Mononuclear cell (primary cell): ENCODE results near the gene WWOX. TPM values are rescaled to one million over a fixed set of nuclear protein-coding genes. Genes with fewer than 3 reads are reported as not detected.

Experiments used
- H3K27me3 ChIP-seq: 2 replicates; pipeline ENCODE4 v1.6.0; 2011; ENCODE audit warnings: low read length, control low read depth; ENCODE audit not compliant: insufficient read depth
- H3K4me1 ChIP-seq: 2 replicates; pipeline ENCODE4 v1.5.1; 2011; ENCODE audit warnings: mild to moderate bottlenecking, low read length, control low read depth; ENCODE audit not compliant: insufficient read depth
- H3K4me3 ChIP-seq: 2 replicates; pipeline ENCODE4 v1.5.1; 2011; ENCODE audit warnings: mild to moderate bottlenecking, low read length, moderate library complexity
- H3K9me3 ChIP-seq: 2 replicates; pipeline ENCODE4 v1.5.1; 2011; ENCODE audit warnings: low read depth, mild to moderate bottlenecking, control low read depth, low read length
- total RNA-seq: library from RNA; depleted of rRNA; stranded (reverse); fragments of >200 nt; gene quantifications from one replicate; pipeline ENCODE4 v1.2.3, GENCODE V29; 2012

Gene WWOX
- total RNA-seq, 1 donor, result 22.7 TPM

GRCh38 chr16:78852081-78852635 lies 752.7 kb downstream of the WWOX start:
- H3K4me3 ChIP-seq, result no peak overlapping the region
- no peaks in the 10 kb centered on the region for H3K9me3 ChIP-seq
- H3K27me3 ChIP-seq, result no peaks in the 10 kb centered on the region

GRCh38 chr16:78862022-78862421 lies 762.6 kb downstream of the WWOX start:
- no peaks in the 10 kb centered on the region for H3K4me1 ChIP-seq
- H3K4me3 ChIP-seq, result no peak overlapping the region
- H3K27me3 ChIP-seq, result no peaks in the 10 kb centered on the region
- no peaks in the 10 kb centered on the region for H3K9me3 ChIP-seq

More at GRCh38 chr16:78852081-78852635, 752.7 kb downstream of the WWOX start:
- H3K4me1 ChIP-seq, result no peaks in the 10 kb centered on the region

- H3K4me1 ChIP-seq, result no peaks in the 10 kb centered on the region
- H3K9me3 ChIP-seq, result no peaks in the 10 kb centered on the region
- H3K4me3 ChIP-seq, result no peak overlapping the region
- H3K27me3 ChIP-seq, result no peaks in the 10 kb centered on the region
Measured at GRCh38 chr16:78866521-78866920, 767.1 kb downstream of the WWOX start.

- Histone ChIP-seq H3K9me3 (no peaks in the 10 kb centered on the region), H3K27me3 (no peaks in the 10 kb centered on the region), H3K4me1 (no peaks in the 10 kb centered on the region), H3K4me3 (no peak overlapping the region)
Measured at GRCh38 chr16:78869492-78869891, 770.0 kb downstream of the WWOX start.

- Histone ChIP-seq H3K4me3 (no peak overlapping the region), H3K9me3 (no peaks in the 10 kb centered on the region), H3K27me3 (no peaks in the 10 kb centered on the region), H3K4me1 (no peaks in the 10 kb centered on the region)
Measured at GRCh38 chr16:78871241-78871640, 771.8 kb downstream of the WWOX start.

GRCh38 chr16:78876671-78877070 lies 777.2 kb downstream of the WWOX start:
- H3K9me3 ChIP-seq, result no peaks in the 10 kb centered on the region
- H3K27me3 ChIP-seq, result no peaks in the 10 kb centered on the region
- no peaks in the 10 kb centered on the region for H3K4me1 ChIP-seq
- no peak overlapping the region for H3K4me3 ChIP-seq

GRCh38 chr16:78877114-78877655 lies 777.7 kb downstream of the WWOX start:
- Histone ChIP-seq H3K27me3 (no peaks in the 10 kb centered on the region), H3K4me3 (no peak overlapping the region), H3K9me3 (no peaks in the 10 kb centered on the region), H3K4me1 (no peaks in the 10 kb centered on the region)

GRCh38 chr16:78878570-78878969 lies 779.1 kb downstream of the WWOX start:
- H3K9me3 ChIP-seq, result no peaks in the 10 kb centered on the region
- H3K4me1 ChIP-seq, result no peaks in the 10 kb centered on the region
- H3K27me3 ChIP-seq, result no peaks in the 10 kb centered on the region
- no peak overlapping the region for H3K4me3 ChIP-seq

GRCh38 chr16:78879011-78879410 lies 779.6 kb downstream of the WWOX start:
- no peaks in the 10 kb centered on the region for H3K27me3 ChIP-seq
- H3K9me3 ChIP-seq, result no peaks in the 10 kb centered on the region
- H3K4me1 ChIP-seq, result no peaks in the 10 kb centered on the region
- H3K4me3 ChIP-seq, result no peak overlapping the region

GRCh38 chr16:78882150-78882549 lies 782.7 kb downstream of the WWOX start:
- H3K4me3 ChIP-seq, result no peak overlapping the region
- no peaks in the 10 kb centered on the region for H3K9me3 ChIP-seq
- H3K27me3 ChIP-seq, result no peaks in the 10 kb centered on the region
- H3K4me1 ChIP-seq, result no peaks in the 10 kb centered on the region

- no peaks in the 10 kb centered on the region for H3K27me3 ChIP-seq
- H3K4me1 ChIP-seq, result no peaks in the 10 kb centered on the region
- H3K9me3 ChIP-seq, result no peaks in the 10 kb centered on the region
- H3K4me3 ChIP-seq, result no peak overlapping the region
Measured at GRCh38 chr16:78882751-78883150, 783.3 kb downstream of the WWOX start.

- no peak overlapping the region for H3K4me3 ChIP-seq
- no peaks in the 10 kb centered on the region for H3K27me3 ChIP-seq
- no peaks in the 10 kb centered on the region for H3K4me1 ChIP-seq
Measured at GRCh38 chr16:78884204-78884603, 784.8 kb downstream of the WWOX start.

GRCh38 chr16:78889346-78889745 lies 789.9 kb downstream of the WWOX start:
- H3K4me3 ChIP-seq, result no peak overlapping the region
- no peaks in the 10 kb centered on the region for H3K9me3 ChIP-seq
- no peaks in the 10 kb centered on the region for H3K27me3 ChIP-seq
- H3K4me1 ChIP-seq, result peaks cover 11% of the 10 kb centered on the region

More at GRCh38 chr16:78884204-78884603, 784.8 kb downstream of the WWOX start:
- H3K9me3 ChIP-seq, result no peaks in the 10 kb centered on the region

GRCh38 chr16:78890373-78890895 lies 791.0 kb downstream of the WWOX start:
- no peak overlapping the region for H3K4me3 ChIP-seq
- H3K4me1 ChIP-seq, result peaks cover 11% of the 10 kb centered on the region
- H3K27me3 ChIP-seq, result no peaks in the 10 kb centered on the region
- no peaks in the 10 kb centered on the region for H3K9me3 ChIP-seq

GRCh38 chr16:78892951-78893733 lies 793.7 kb downstream of the WWOX start:
- Histone ChIP-seq H3K4me3 (no peak overlapping the region), H3K4me1 (peaks cover 11% of the 10 kb centered on the region), H3K9me3 (no peaks in the 10 kb centered on the region), H3K27me3 (no peaks in the 10 kb centered on the region)
